HEK293 (cell line): ENCODE results near the gene RPL29.

Experiments used
- GLIS2 ChIP-seq: fragments of 450-650 bp; formaldehyde crosslinking; IDR thresholded peaks from 2 replicates; pipeline ENCODE4 v1.5.1; 2016; ENCODE audit warnings: missing biosample characterization, missing genetic modification characterization
- MEIS1 ChIP-seq: sonication (generic); formaldehyde crosslinking; IDR thresholded peaks from 2 replicates; pipeline ENCODE4 v1.8.1; 2022; ENCODE audit warnings: missing genetic modification reagents, mild to moderate bottlenecking, borderline replicate concordance
- PATZ1 ChIP-seq: fragments of 450-650 bp; formaldehyde crosslinking; IDR thresholded peaks from 2 replicates; pipeline ENCODE4 v1.5.1; 2016; ENCODE audit warnings: missing biosample characterization, missing genetic modification characterization
- WT1 ChIP-seq: fragments of 450-650 bp; formaldehyde crosslinking; IDR thresholded peaks from 2 replicates; pipeline ENCODE4 v1.5.1; 2016; ENCODE audit warnings: missing biosample characterization, missing genetic modification characterization
- YY2 ChIP-seq: fragments of 450-650 bp; formaldehyde crosslinking; IDR thresholded peaks from 2 replicates; pipeline ENCODE4 v1.5.1; 2016; ENCODE audit warnings: missing biosample characterization, missing genetic modification characterization
- ZEB2 ChIP-seq: fragments of 450-650 bp; formaldehyde crosslinking; IDR thresholded peaks from 2 replicates; pipeline ENCODE4 v1.5.1; 2016; ENCODE audit warnings: missing biosample characterization, missing genetic modification characterization
- ZFHX2 ChIP-seq: fragments of 450-650 bp; formaldehyde crosslinking; conservative IDR thresholded peaks from 2 replicates; pipeline ENCODE4 v1.5.1; 2016; ENCODE audit warnings: missing biosample characterization, missing genetic modification characterization
- ZNF146 ChIP-seq: fragments of 450-650 bp; formaldehyde crosslinking; IDR thresholded peaks from 2 replicates; pipeline ENCODE4 v1.5.1; 2016; ENCODE audit warnings: missing biosample characterization, missing genetic modification characterization
- ZNF341 ChIP-seq: fragments of 450-650 bp; formaldehyde crosslinking; IDR thresholded peaks from 2 replicates; pipeline ENCODE4; 2016; ENCODE audit warnings: low read depth, missing biosample characterization, missing genetic modification characterization
- ZNF350 ChIP-seq: fragments of 450-650 bp; formaldehyde crosslinking; IDR thresholded peaks from 2 replicates; pipeline ENCODE4 v1.5.0; 2017; ENCODE audit warnings: missing biosample characterization, mild to moderate bottlenecking, missing genetic modification characterization
- ZNF433 ChIP-seq: fragments of 450-650 bp; formaldehyde crosslinking; IDR thresholded peaks from 2 replicates; pipeline ENCODE4 v1.5.1; 2016; ENCODE audit warnings: missing biosample characterization, missing genetic modification characterization, low read depth
- ZNF488 ChIP-seq: fragments of 450-650 bp; formaldehyde crosslinking; IDR thresholded peaks from 2 replicates; pipeline ENCODE4 v1.5.1; 2016; ENCODE audit warnings: missing biosample characterization, missing genetic modification characterization
- ZNF501 ChIP-seq: fragments of 450-650 bp; formaldehyde crosslinking; IDR thresholded peaks from 2 replicates; pipeline ENCODE4 v1.5.1; 2016; ENCODE audit warnings: missing biosample characterization, missing genetic modification characterization
- ZNF560 ChIP-seq: fragments of 450-650 bp; formaldehyde crosslinking; IDR thresholded peaks from 2 replicates; pipeline ENCODE4 v1.5.1; 2017; ENCODE audit warnings: missing biosample characterization, missing genetic modification characterization, borderline replicate concordance
- ZNF571 ChIP-seq: fragments of 450-650 bp; formaldehyde crosslinking; IDR thresholded peaks from 2 replicates; pipeline ENCODE4 v1.5.0; 2017; ENCODE audit warnings: missing biosample characterization, missing genetic modification characterization
- ZNF629 ChIP-seq: fragments of 450-650 bp; formaldehyde crosslinking; IDR thresholded peaks from 2 replicates; pipeline ENCODE4 v1.5.1; 2017; ENCODE audit warnings: missing biosample characterization, missing genetic modification characterization
- ZNF654 ChIP-seq: fragments of 450-650 bp; formaldehyde crosslinking; IDR thresholded peaks from 2 replicates; pipeline ENCODE4 v1.5.1; 2016; ENCODE audit warnings: low read depth, missing biosample characterization, missing genetic modification characterization
- ZSCAN23 ChIP-seq: fragments of 450-650 bp; formaldehyde crosslinking; IDR thresholded peaks from 2 replicates; pipeline ENCODE4 v1.5.1; 2016; ENCODE audit warnings: missing biosample characterization, missing genetic modification characterization
- ZSCAN30 ChIP-seq: fragments of 450-650 bp; IDR thresholded peaks from 2 replicates; pipeline ENCODE4 v1.5.1; 2018; ENCODE audit warnings: missing biosample characterization, mild to moderate bottlenecking, missing genetic modification characterization, moderate library complexity
- TF ChIP-seq, protein P1 (sequence below): fragments of 450-650 bp; formaldehyde crosslinking; IDR thresholded peaks from 2 replicates; pipeline ENCODE4 v1.5.1; 2016; ENCODE audit warnings: missing biosample characterization, missing genetic modification characterization
- TF ChIP-seq, protein P2 (sequence below): fragments of 450-650 bp; formaldehyde crosslinking; IDR thresholded peaks from 2 replicates; pipeline ENCODE4 v1.5.1; 2016; ENCODE audit warnings: missing biosample characterization, missing genetic modification characterization
- TF ChIP-seq, protein P3 (sequence below): fragments of 450-650 bp; formaldehyde crosslinking; IDR thresholded peaks from 2 replicates; pipeline ENCODE4 v1.5.1; 2016; ENCODE audit warnings: missing biosample characterization, missing genetic modification characterization, low read depth
- TF ChIP-seq, protein P4 (sequence below): fragments of 450-650 bp; formaldehyde crosslinking; conservative IDR thresholded peaks from 2 replicates; pipeline ENCODE4 v1.5.1; 2016; ENCODE audit warnings: low read depth, missing biosample characterization, missing genetic modification characterization
- TF ChIP-seq, protein P5 (sequence below): fragments of 450-650 bp; formaldehyde crosslinking; IDR thresholded peaks from 2 replicates; pipeline ENCODE4 v1.5.1; 2016; ENCODE audit warnings: missing biosample characterization, missing genetic modification characterization

The RPL29 gene

GRCh38 chr3:52001443-52001974, 5.8 kb upstream of the RPL29 start (continued):
- TF ChIP-seq ZNF433 (tag by site-specific recombination), result no peak
- TF ChIP-seq ZNF571 (tag by site-specific recombination), result no peak
- TF ChIP-seq ZFHX2 (tag by site-specific recombination), result peak; percentile 29
- TF ChIP-seq ZNF501 (tag by site-specific recombination), result no peak
- TF ChIP-seq ZNF629 (tag by site-specific recombination), result 0 out of 2 replicates have a peak, but pooled peaks have one; percentile 21
- no peak for TF ChIP-seq ZNF488 (tag by site-specific recombination)
- TF ChIP-seq, protein P1, sequence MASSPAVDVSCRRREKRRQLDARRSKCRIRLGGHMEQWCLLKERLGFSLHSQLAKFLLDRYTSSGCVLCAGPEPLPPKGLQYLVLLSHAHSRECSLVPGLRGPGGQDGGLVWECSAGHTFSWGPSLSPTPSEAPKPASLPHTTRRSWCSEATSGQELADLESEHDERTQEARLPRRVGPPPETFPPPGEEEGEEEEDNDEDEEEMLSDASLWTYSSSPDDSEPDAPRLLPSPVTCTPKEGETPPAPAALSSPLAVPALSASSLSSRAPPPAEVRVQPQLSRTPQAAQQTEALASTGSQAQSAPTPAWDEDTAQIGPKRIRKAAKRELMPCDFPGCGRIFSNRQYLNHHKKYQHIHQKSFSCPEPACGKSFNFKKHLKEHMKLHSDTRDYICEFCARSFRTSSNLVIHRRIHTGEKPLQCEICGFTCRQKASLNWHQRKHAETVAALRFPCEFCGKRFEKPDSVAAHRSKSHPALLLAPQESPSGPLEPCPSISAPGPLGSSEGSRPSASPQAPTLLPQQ (tag by site-specific recombination), result 0 out of 2 replicates have a peak, but pooled peaks have one; percentile 28
- TF ChIP-seq, protein P2, sequence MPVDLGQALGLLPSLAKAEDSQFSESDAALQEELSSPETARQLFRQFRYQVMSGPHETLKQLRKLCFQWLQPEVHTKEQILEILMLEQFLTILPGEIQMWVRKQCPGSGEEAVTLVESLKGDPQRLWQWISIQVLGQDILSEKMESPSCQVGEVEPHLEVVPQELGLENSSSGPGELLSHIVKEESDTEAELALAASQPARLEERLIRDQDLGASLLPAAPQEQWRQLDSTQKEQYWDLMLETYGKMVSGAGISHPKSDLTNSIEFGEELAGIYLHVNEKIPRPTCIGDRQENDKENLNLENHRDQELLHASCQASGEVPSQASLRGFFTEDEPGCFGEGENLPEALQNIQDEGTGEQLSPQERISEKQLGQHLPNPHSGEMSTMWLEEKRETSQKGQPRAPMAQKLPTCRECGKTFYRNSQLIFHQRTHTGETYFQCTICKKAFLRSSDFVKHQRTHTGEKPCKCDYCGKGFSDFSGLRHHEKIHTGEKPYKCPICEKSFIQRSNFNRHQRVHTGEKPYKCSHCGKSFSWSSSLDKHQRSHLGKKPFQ (tag by site-specific recombination), result no peak
- TF ChIP-seq, protein P3, sequence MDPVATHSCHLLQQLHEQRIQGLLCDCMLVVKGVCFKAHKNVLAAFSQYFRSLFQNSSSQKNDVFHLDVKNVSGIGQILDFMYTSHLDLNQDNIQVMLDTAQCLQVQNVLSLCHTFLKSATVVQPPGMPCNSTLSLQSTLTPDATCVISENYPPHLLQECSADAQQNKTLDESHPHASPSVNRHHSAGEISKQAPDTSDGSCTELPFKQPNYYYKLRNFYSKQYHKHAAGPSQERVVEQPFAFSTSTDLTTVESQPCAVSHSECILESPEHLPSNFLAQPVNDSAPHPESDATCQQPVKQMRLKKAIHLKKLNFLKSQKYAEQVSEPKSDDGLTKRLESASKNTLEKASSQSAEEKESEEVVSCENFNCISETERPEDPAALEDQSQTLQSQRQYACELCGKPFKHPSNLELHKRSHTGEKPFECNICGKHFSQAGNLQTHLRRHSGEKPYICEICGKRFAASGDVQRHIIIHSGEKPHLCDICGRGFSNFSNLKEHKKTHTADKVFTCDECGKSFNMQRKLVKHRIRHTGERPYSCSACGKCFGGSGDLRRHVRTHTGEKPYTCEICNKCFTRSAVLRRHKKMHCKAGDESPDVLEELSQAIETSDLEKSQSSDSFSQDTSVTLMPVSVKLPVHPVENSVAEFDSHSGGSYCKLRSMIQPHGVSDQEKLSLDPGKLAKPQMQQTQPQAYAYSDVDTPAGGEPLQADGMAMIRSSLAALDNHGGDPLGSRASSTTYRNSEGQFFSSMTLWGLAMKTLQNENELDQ, result no peak
- TF ChIP-seq PATZ1, result peak; percentile 70
- no peak for TF ChIP-seq MEIS1 (CRISPR knock-in tag)
- TF ChIP-seq WT1 (tag by site-specific recombination), result no peak
- TF ChIP-seq ZSCAN30 (tag by site-specific recombination), result 0 out of 2 replicates have a peak, but pooled peaks have one; percentile 33
- TF ChIP-seq ZNF350 (tag by site-specific recombination), result no peak
- no peak for TF ChIP-seq ZNF560 (tag by site-specific recombination)
- TF ChIP-seq ZNF146 (tag by site-specific recombination), result no peak
- TF ChIP-seq ZSCAN23 (tag by site-specific recombination), result no peak
- TF ChIP-seq, protein P4, sequence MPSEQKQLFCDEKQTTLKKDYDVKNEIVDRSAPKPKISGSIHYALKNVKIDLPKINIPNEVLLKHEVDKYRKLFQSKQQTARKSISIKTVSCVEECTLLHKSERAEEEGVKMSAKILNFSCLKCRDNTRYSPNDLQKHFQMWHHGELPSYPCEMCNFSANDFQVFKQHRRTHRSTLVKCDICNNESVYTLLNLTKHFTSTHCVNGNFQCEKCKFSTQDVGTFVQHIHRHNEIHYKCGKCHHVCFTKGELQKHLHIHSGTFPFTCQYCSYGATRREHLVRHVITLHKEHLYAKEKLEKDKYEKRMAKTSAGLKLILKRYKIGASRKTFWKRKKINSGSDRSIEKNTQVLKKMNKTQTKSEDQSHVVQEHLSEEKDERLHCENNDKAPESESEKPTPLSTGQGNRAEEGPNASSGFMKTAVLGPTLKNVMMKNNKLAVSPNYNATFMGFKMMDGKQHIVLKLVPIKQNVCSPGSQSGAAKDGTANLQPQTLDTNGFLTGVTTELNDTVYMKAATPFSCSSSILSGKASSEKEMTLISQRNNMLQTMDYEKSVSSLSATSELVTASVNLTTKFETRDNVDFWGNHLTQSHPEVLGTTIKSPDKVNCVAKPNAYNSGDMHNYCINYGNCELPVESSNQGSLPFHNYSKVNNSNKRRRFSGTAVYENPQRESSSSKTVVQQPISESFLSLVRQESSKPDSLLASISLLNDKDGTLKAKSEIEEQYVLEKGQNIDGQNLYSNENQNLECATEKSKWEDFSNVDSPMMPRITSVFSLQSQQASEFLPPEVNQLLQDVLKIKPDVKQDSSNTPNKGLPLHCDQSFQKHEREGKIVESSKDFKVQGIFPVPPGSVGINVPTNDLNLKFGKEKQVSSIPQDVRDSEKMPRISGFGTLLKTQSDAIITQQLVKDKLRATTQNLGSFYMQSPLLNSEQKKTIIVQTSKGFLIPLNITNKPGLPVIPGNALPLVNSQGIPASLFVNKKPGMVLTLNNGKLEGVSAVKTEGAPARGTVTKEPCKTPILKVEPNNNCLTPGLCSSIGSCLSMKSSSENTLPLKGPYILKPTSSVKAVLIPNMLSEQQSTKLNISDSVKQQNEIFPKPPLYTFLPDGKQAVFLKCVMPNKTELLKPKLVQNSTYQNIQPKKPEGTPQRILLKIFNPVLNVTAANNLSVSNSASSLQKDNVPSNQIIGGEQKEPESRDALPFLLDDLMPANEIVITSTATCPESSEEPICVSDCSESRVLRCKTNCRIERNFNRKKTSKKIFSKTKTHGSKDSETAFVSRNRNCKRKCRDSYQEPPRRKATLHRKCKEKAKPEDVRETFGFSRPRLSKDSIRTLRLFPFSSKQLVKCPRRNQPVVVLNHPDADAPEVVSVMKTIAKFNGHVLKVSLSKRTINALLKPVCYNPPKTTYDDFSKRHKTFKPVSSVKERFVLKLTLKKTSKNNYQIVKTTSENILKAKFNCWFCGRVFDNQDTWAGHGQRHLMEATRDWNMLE (tag by site-specific recombination), result no peak
- TF ChIP-seq YY2, result no peak
- TF ChIP-seq ZNF341 (tag by site-specific recombination), result peak; percentile 68
- TF ChIP-seq, protein P5, sequence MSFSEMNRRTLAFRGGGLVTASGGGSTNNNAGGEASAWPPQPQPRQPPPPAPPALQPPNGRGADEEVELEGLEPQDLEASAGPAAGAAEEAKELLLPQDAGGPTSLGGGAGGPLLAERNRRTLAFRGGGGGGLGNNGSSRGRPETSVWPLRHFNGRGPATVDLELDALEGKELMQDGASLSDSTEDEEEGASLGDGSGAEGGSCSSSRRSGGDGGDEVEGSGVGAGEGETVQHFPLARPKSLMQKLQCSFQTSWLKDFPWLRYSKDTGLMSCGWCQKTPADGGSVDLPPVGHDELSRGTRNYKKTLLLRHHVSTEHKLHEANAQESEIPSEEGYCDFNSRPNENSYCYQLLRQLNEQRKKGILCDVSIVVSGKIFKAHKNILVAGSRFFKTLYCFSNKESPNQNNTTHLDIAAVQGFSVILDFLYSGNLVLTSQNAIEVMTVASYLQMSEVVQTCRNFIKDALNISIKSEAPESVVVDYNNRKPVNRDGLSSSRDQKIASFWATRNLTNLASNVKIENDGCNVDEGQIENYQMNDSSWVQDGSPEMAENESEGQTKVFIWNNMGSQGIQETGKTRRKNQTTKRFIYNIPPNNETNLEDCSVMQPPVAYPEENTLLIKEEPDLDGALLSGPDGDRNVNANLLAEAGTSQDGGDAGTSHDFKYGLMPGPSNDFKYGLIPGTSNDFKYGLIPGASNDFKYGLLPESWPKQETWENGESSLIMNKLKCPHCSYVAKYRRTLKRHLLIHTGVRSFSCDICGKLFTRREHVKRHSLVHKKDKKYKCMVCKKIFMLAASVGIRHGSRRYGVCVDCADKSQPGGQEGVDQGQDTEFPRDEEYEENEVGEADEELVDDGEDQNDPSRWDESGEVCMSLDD, result peak; percentile 39; the same call in 1 of the 2 replicates
- TF ChIP-seq GLIS2 (tag by site-specific recombination), result peak; percentile 57
- TF ChIP-seq ZEB2, result peak; percentile 83
- TF ChIP-seq ZNF654, result peak; percentile 75
